H9 (cell line): ENCODE measurements around the gene PHF11. TPM values are rescaled to one million over a fixed set of nuclear protein-coding genes. Genes with fewer than 3 reads are reported as not detected.

ENCODE experiments used
- DNase-seq: peaks from one replicate; pipeline ENCODE4 v3.0.0-alpha.2; 2017
- H2AFZ ChIP-seq: one replicate; pipeline ENCODE4 v1.6.1; 2013; ENCODE audit warnings: mild to moderate bottlenecking, low read length, control low read depth, moderate library complexity
- H2AK5ac ChIP-seq: 2 replicates; pipeline ENCODE4 v1.6.1; 2013; ENCODE audit warnings: low read length, control low read depth, mixed read lengths; ENCODE audit not compliant: insufficient read length
- H2BK120ac ChIP-seq: one replicate; pipeline ENCODE4 v1.6.1; 2013; ENCODE audit warnings: low read depth, mild to moderate bottlenecking, low read length, control low read depth, inconsistent platforms; ENCODE audit not compliant: poor library complexity, severe bottlenecking
- H2BK12ac ChIP-seq: 2 replicates; pipeline ENCODE4 v1.6.1; 2013; ENCODE audit warnings: low read length, control low read depth, mixed read lengths, low read depth; ENCODE audit not compliant: insufficient read length
- H2BK15ac ChIP-seq: 2 replicates; pipeline ENCODE4 v1.6.1; 2013; ENCODE audit warnings: low read depth, low read length, control low read depth
- H2BK20ac ChIP-seq: one replicate; pipeline ENCODE4 v1.6.1; 2013; ENCODE audit warnings: low read depth, mild to moderate bottlenecking, low read length, control low read depth, inconsistent platforms; ENCODE audit not compliant: poor library complexity, severe bottlenecking
- H2BK5ac ChIP-seq: 2 replicates; pipeline ENCODE4 v1.6.1; 2013; ENCODE audit warnings: low read length, control low read depth, mixed read lengths; ENCODE audit not compliant: insufficient read length
- H3K14ac ChIP-seq: 2 replicates; pipeline ENCODE4 v1.6.1; 2013; ENCODE audit warnings: low read length, control low read depth; ENCODE audit not compliant: insufficient read depth
- H3K18ac ChIP-seq: 2 replicates; pipeline ENCODE4 v1.6.1; 2013; ENCODE audit warnings: low read depth, mild to moderate bottlenecking, mixed read lengths, low read length, control low read depth; ENCODE audit not compliant: insufficient read length
- H3K23ac ChIP-seq: 2 replicates; pipeline ENCODE4 v1.6.1; 2013; ENCODE audit warnings: low read length, control low read depth, mixed read lengths, low read depth; ENCODE audit not compliant: insufficient read length
- H3K23me2 ChIP-seq: 2 replicates; pipeline ENCODE4 v1.6.1; 2013; ENCODE audit warnings: low read depth, mild to moderate bottlenecking, mixed read lengths, low read length, control low read depth; ENCODE audit not compliant: insufficient read length, poor library complexity, severe bottlenecking
- H3K27ac ChIP-seq: 2 replicates; pipeline ENCODE4 v1.5.1; 2013; ENCODE audit warnings: low read length, control low read depth, mixed read lengths, low read depth; ENCODE audit not compliant: insufficient read length
- H3K27me3 ChIP-seq: 2 replicates; pipeline ENCODE4 v1.6.1; 2013; ENCODE audit warnings: low read length, control low read depth, inconsistent platforms; ENCODE audit not compliant: insufficient read depth
- H3K4ac ChIP-seq: 2 replicates; pipeline ENCODE4 v1.6.1; 2013; ENCODE audit warnings: low read depth, mild to moderate bottlenecking, control low read depth, inconsistent platforms, low read length, moderate library complexity
- H3K4me1 ChIP-seq: 2 replicates; pipeline ENCODE4 v1.6.1; 2013; ENCODE audit warnings: low read length, control low read depth, inconsistent platforms; ENCODE audit not compliant: insufficient read depth
- H3K4me2 ChIP-seq: 2 replicates; pipeline ENCODE4 v1.6.1; 2013; ENCODE audit warnings: low read length, control low read depth, mixed read lengths; ENCODE audit not compliant: insufficient read length, insufficient read depth
- H3K56ac ChIP-seq: 2 replicates; pipeline ENCODE4 v1.6.1; 2013; ENCODE audit warnings: low read depth, mild to moderate bottlenecking, mixed read lengths, low read length, control low read depth; ENCODE audit not compliant: insufficient read length
- H3K79me1 ChIP-seq: 2 replicates; pipeline ENCODE4 v1.6.1; 2013; ENCODE audit warnings: low read depth, mild to moderate bottlenecking, moderate library complexity, low read length, control low read depth, inconsistent platforms; ENCODE audit not compliant: insufficient read depth, poor library complexity, severe bottlenecking
- H3K79me2 ChIP-seq: 2 replicates; pipeline ENCODE4 v1.6.1; 2013; ENCODE audit warnings: low read length, control low read depth, inconsistent platforms; ENCODE audit not compliant: insufficient read depth
- H3K9ac ChIP-seq: 2 replicates; pipeline ENCODE4 v1.6.1; 2013; ENCODE audit warnings: low read length, control low read depth, mixed read lengths; ENCODE audit not compliant: insufficient read length; ENCODE audit errors: extremely low read depth
- H3K9me3 ChIP-seq: one replicate; pipeline ENCODE4 v1.6.1; 2013; ENCODE audit warnings: low read depth, low read length, inconsistent platforms; ENCODE audit not compliant: control insufficient read depth
- H3T11ph ChIP-seq: one replicate; pipeline ENCODE4 v1.6.1; 2013; ENCODE audit warnings: mild to moderate bottlenecking, low read length, control low read depth, inconsistent platforms
- H4K20me1 ChIP-seq: one replicate; pipeline ENCODE4 v1.6.1; 2013; ENCODE audit not compliant: control insufficient read depth, insufficient read length, insufficient read depth
- H4K5ac ChIP-seq: 2 replicates; pipeline ENCODE4 v1.6.1; 2013; ENCODE audit warnings: low read depth, mild to moderate bottlenecking, mixed read lengths, low read length, control low read depth; ENCODE audit not compliant: insufficient read length
- H4K8ac ChIP-seq: replicated peaks from 2 replicates; pipeline ENCODE4 v1.6.1; 2013; ENCODE audit warnings: low read length, control low read depth, mixed read lengths, low read depth; ENCODE audit not compliant: insufficient read length
- H4K91ac ChIP-seq: 2 replicates; pipeline ENCODE4 v1.6.1; 2013; ENCODE audit warnings: low read depth, mild to moderate bottlenecking, moderate library complexity, mixed read lengths, low read length, control low read depth; ENCODE audit not compliant: insufficient read length
- H3K27ac Mint-ChIP-seq, 3 experiments: 2 replicates in 2 of 3; 3 replicates in 1 of 3; pipeline ENCODE4 v1.8.0; 2020 to 2021; ENCODE audit warnings: mixed read lengths in 3 of 3, mild to moderate bottlenecking in 1 of 3, moderate library complexity in 1 of 3
- H3K27me3 Mint-ChIP-seq: 2 replicates; pipeline ENCODE4 v1.8.0; 2021; ENCODE audit warnings: low read depth, mild to moderate bottlenecking, moderate library complexity, mixed read lengths
- H3K36me3 Mint-ChIP-seq, 3 experiments: 2 replicates in 2 of 3; 3 replicates in 1 of 3; pipeline ENCODE4 v1.8.0; 2020 to 2021; ENCODE audit warnings: low read depth in 3 of 3, mixed read lengths in 3 of 3; ENCODE audit not compliant: insufficient read depth in 1 of 3
- H3K4me1 Mint-ChIP-seq, 2 experiments: 2 replicates each; pipeline ENCODE4 v1.8.0; 2020; ENCODE audit warnings: mixed read lengths in 2 of 2
- H3K4me3 Mint-ChIP-seq, 2 experiments: 2 replicates in 1 of 2; 3 replicates in 1 of 2; pipeline ENCODE4 v1.8.0; 2020 to 2021; ENCODE audit warnings: mild to moderate bottlenecking in 2 of 2, mixed read lengths in 2 of 2, moderate library complexity in 1 of 2
- H3K9me3 Mint-ChIP-seq, 2 experiments: 2 replicates in 1 of 2; 3 replicates in 1 of 2; pipeline ENCODE4 v1.8.0; 2020; ENCODE audit warnings: mild to moderate bottlenecking in 2 of 2, mixed read lengths in 2 of 2, moderate library complexity in 1 of 2
- WGBS: extraction: QIAGEN DNeasy Blood & Tissue Kit; methylation state at CpG from one replicate; pipeline ENCODE4 v1.1.7; 2013; ENCODE audit warnings: missing lambda C conversion rate, low lambda C conversion rate, mixed read lengths; ENCODE audit not compliant: insufficient read length; ENCODE audit errors: extremely low coverage; 5-methylcytosine and 5-hydroxymethylcytosine counted together
- total RNA-seq: library from RNA; stranded (reverse); gene quantifications from 2 replicates; pipeline ENCODE4 v1.2.1, GENCODE V29; 2021
- TF ChIP-seq, protein P1 (sequence below): fragments of 200-600 bp; sonication (generic); conservative IDR thresholded peaks from 3 replicates; pipeline ENCODE4 v1.8.0; 2021; ENCODE audit warnings: antibody characterized with exemption, mild to moderate bottlenecking

PHF11 gene
- total RNA-seq, 1 experiment from 2014 or later: 13.5 TPM

DNA sequence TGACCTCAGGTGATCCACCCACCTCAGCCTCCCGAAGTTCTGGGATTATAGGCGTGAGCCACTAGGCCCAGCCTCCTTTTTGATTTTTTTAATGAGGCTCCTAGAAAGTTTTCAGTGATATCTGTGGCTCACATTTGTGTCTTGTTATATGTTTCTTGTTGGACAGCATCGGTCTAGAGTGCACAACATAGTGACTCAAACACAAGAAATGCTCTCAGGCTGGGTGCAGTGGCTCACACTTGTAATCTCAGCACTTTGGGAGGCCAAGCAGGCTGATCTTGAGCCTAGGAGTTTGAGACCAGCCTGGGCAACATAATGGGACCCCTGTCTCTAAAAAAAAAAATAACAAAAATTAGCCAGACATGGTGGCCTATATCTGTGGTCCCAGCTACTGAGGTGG, 8.2 kb downstream of the PHF11 start:
- Histone ChIP-seq H3T11ph (no peak overlapping the region), H4K5ac (no peak overlapping the region), H3K14ac (no peak overlapping the region), H3K18ac (no peak overlapping the region), H3K27me3 (no peaks in the 10 kb centered on the region), H3K4me1 (no peaks in the 10 kb centered on the region), H2BK5ac (no peak overlapping the region), H2BK12ac (no peak overlapping the region), H3K56ac (no peak overlapping the region), H3K23ac (no peak overlapping the region), H3K79me2 (no peaks in the 10 kb centered on the region), H2AK5ac (no peak overlapping the region), H2AFZ (no peak overlapping the region), H2BK120ac (no peak overlapping the region), H3K79me1 (no peaks in the 10 kb centered on the region), H4K20me1 (no peaks in the 10 kb centered on the region), H2BK20ac (no peak overlapping the region), H4K8ac (no peak overlapping the region), H3K9ac (no peak overlapping the region), H3K4me2 (no peak overlapping the region), H3K4ac (no peak overlapping the region), H2BK15ac (no peak overlapping the region), H3K9me3 (no peaks in the 10 kb centered on the region), H3K23me2 (no peaks in the 10 kb centered on the region), H4K91ac (no peak overlapping the region), H3K27ac (no peak overlapping the region)
- TF ChIP-seq, protein P1, sequence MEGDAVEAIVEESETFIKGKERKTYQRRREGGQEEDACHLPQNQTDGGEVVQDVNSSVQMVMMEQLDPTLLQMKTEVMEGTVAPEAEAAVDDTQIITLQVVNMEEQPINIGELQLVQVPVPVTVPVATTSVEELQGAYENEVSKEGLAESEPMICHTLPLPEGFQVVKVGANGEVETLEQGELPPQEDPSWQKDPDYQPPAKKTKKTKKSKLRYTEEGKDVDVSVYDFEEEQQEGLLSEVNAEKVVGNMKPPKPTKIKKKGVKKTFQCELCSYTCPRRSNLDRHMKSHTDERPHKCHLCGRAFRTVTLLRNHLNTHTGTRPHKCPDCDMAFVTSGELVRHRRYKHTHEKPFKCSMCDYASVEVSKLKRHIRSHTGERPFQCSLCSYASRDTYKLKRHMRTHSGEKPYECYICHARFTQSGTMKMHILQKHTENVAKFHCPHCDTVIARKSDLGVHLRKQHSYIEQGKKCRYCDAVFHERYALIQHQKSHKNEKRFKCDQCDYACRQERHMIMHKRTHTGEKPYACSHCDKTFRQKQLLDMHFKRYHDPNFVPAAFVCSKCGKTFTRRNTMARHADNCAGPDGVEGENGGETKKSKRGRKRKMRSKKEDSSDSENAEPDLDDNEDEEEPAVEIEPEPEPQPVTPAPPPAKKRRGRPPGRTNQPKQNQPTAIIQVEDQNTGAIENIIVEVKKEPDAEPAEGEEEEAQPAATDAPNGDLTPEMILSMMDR: no peak
- H3K4me1 Mint-ChIP-seq: peaks cover 1 to 3% of the 10 kb centered on the region in 2 experiments; a peak in 3 of 4 replicates
- no peaks in the 10 kb centered on the region for H3K27me3 Mint-ChIP-seq
- WGBS: no CpG with 5 or more reads among the region's 3 CpGs
- no peak for DNase-seq
- no peaks in the 10 kb centered on the region; a peak in 1 of 5 replicates for H3K9me3 Mint-ChIP-seq
- H3K27ac Mint-ChIP-seq: no peak overlapping the region
- peaks cover 0 to 6% (median 0%) of the 10 kb centered on the region in 3 experiments; a peak in 1 of 7 replicates for H3K36me3 Mint-ChIP-seq
- no peak overlapping the region for H3K4me3 Mint-ChIP-seq
